ENCODE results near the gene CHEK2. TPM values are rescaled to one million over a fixed set of nuclear protein-coding genes. Genes with fewer than 3 reads are reported as not detected.
"Not testable (repeated sequence)": the region's sequence is repeated elsewhere in the genome, so short reads cannot be mapped to it uniquely, and the experiment has no call there.

The CHEK2 gene
- polyA plus RNA-seq (ENCODE audit: insufficient read length in 4 of 4) = 10 to 100 TPM; 12.3 to 20.6 (median 14.2) TPM

- peak; percentile 95 to 99 (median 96) for DNase-seq (ENCODE audit: low read depth in 4 of 4, low spot score in 3 of 4)
Observed at GRCh38 chr22:28741785-28742561, at the start of gene CHEK2, which contains the start of gene HSCB. TSS of gene CHEK2 (minus strand) at chr22:28741820. CDS start at chr22:28734721, 7,099 bp downstream. TSS of gene HSCB (plus strand) at chr22:28742039. CDS start at chr22:28742096, 57 bp downstream.

- DNase-seq (ENCODE audit: low read depth in 4 of 4, low spot score in 3 of 4) = no peak
Observed at GRCh38 chr22:28791124-28791523, 49.5 kb upstream of the CHEK2 start.

GRCh38 chr22:28788601-28789000 is 47.0 kb upstream of the CHEK2 start:
- DNase-seq (ENCODE audit: low read depth in 4 of 4, low spot score in 3 of 4) = no peak

GRCh38 chr22:28783786-28784671 is 42.4 kb upstream of the CHEK2 start:
- DNase-seq (ENCODE audit: low read depth in 4 of 4, low spot score in 3 of 4) = no peak

- DNase-seq (ENCODE audit: low read depth in 4 of 4, low spot score in 3 of 4) = no peak
Observed at GRCh38 chr22:28780296-28780695, 38.7 kb upstream of the CHEK2 start.

- no peak for DNase-seq (ENCODE audit: low read depth in 4 of 4, low spot score in 3 of 4)
Observed at GRCh38 chr22:28779833-28780232, 38.2 kb upstream of the CHEK2 start.

GRCh38 chr22:28774378-28774777 is 32.8 kb upstream of the CHEK2 start:
- DNase-seq (ENCODE audit: low read depth in 4 of 4, low spot score in 3 of 4) = no peak

- DNase-seq (ENCODE audit: low read depth in 4 of 4, low spot score in 3 of 4) = no peak
Observed at GRCh38 chr22:28773461-28773867, 31.8 kb upstream of the CHEK2 start.

- DNase-seq (ENCODE audit: low read depth in 4 of 4, low spot score in 3 of 4) = peak; percentile 89 to 93 (median 90)
Observed at GRCh38 chr22:28772633-28773460, 31.2 kb upstream of the CHEK2 start, which contains the start of gene CCDC117. TSS of gene CCDC117 (plus strand) at chr22:28772695. CDS start at chr22:28772850, 155 bp downstream.

- no peak for DNase-seq (ENCODE audit: low read depth in 4 of 4, low spot score in 3 of 4)
Observed at GRCh38 chr22:28771195-28771791, 29.7 kb upstream of the CHEK2 start.

- no peak for DNase-seq (ENCODE audit: low read depth in 4 of 4, low spot score in 3 of 4)
Observed at GRCh38 chr22:28769394-28770085, 27.9 kb upstream of the CHEK2 start.

- DNase-seq (ENCODE audit: low read depth in 4 of 4, low spot score in 3 of 4) = no peak
Observed at GRCh38 chr22:28768701-28769393, 27.2 kb upstream of the CHEK2 start.

- no peak for DNase-seq (ENCODE audit: low read depth in 4 of 4, low spot score in 3 of 4)
Observed at GRCh38 chr22:28766628-28767027, 25.0 kb upstream of the CHEK2 start.

- not testable (repeated sequence) for DNase-seq (ENCODE audit: low read depth in 4 of 4, low spot score in 3 of 4)
Observed at GRCh38 chr22:28762000-28762399, 20.4 kb upstream of the CHEK2 start.

GRCh38 chr22:28761449-28761755 is 19.8 kb upstream of the CHEK2 start:
- DNase-seq (ENCODE audit: low read depth in 4 of 4, low spot score in 3 of 4) = no peak

GRCh38 chr22:28759861-28760560 is 18.4 kb upstream of the CHEK2 start:
- no peak for DNase-seq (ENCODE audit: low read depth in 4 of 4, low spot score in 3 of 4)

- DNase-seq (ENCODE audit: low read depth in 4 of 4, low spot score in 3 of 4) = not testable (repeated sequence)
Observed at GRCh38 chr22:28754512-28754911, 12.9 kb upstream of the CHEK2 start.

- no peak for DNase-seq (ENCODE audit: low read depth in 4 of 4, low spot score in 3 of 4)
Observed at GRCh38 chr22:28750471-28750881, 8.9 kb upstream of the CHEK2 start.

Measured in left renal pelvis (tissue), 4 donors.